BJ (cell line): ENCODE measurements around the gene LAMA2. TPM values are rescaled to one million over a fixed set of nuclear protein-coding genes. Genes with fewer than 3 reads are reported as not detected.
A peak's percentile ranks its signal among the peaks of the same experiment; 100 is the strongest.

ENCODE experiments used
- CTCF ChIA-PET: fragments of 350-600 bp; formaldehyde crosslinking; extraction: SDS; loops from one replicate; lab custom pipeline; 2021; ENCODE audit warnings: antibody characterized with exemption, inconsistent platforms; lab: Yijun Ruan, JAX
- POLR2A ChIA-PET: fragments of 300-600 bp; sonication (Branson Sonifier 250); formaldehyde crosslinking; extraction: SDS; loops from one replicate; lab custom pipeline; 2021; ENCODE audit warnings: antibody characterized with exemption; lab: Charles Lee
- DNase-seq: peaks from one replicate; pipeline ENCODE4 v3.0.0-alpha.2; 2011; ENCODE audit warnings: low read depth
- H3K27me3 ChIP-seq: 2 replicates; pipeline ENCODE4 v1.6.0; 2011; ENCODE audit warnings: low read length; ENCODE audit not compliant: control insufficient read depth, insufficient read depth
- H3K36me3 ChIP-seq: 2 replicates; pipeline ENCODE4 v1.5.1; 2011; ENCODE audit warnings: low read length; ENCODE audit not compliant: control insufficient read depth, insufficient read depth
- H3K4me3 ChIP-seq: 2 replicates; pipeline ENCODE4 v1.5.1; 2011; ENCODE audit warnings: low read depth, mild to moderate bottlenecking, control low read depth, low read length
- CTCF ChIP-seq: IDR thresholded peaks from 2 replicates; pipeline ENCODE4 v1.5.1; 2011; ENCODE audit warnings: low read depth, mild to moderate bottlenecking, control low read depth, inconsistent platforms, low read length, moderate library complexity; ENCODE audit not compliant: insufficient read depth
- polyA plus RNA-seq: library from polyadenylated mRNA; depleted of rRNA; stranded (reverse); fragments of >200 nt; gene quantifications from 2 replicates; pipeline ENCODE4 v1.2.3, GENCODE V29; 2011

The LAMA2 gene
- polyA plus RNA-seq, 1 experiment, result 50.0 TPM

GRCh38 chr6:129104131-129104530, 221.2 kb downstream of the LAMA2 start:
- no peak for TF ChIP-seq CTCF
- DNase-seq, result peak; percentile 69
- POLR2A ChIA-PET, result no interaction called here
- no peaks in the 10 kb centered on the region for H3K27me3 ChIP-seq
- CTCF ChIA-PET, result interaction anchor here (1.0 kb wide), 1 partner anchor 17 kb away, joined by 3 read pairs; no protein-coding TSS in a partner anchor
- H3K36me3 ChIP-seq, result no peaks in the 10 kb centered on the region
- no peak overlapping the region for H3K4me3 ChIP-seq

- TF ChIP-seq CTCF, result no peak
- Histone ChIP-seq H3K27me3 (no peaks in the 10 kb centered on the region), H3K36me3 (no peaks in the 10 kb centered on the region), H3K4me3 (no peak overlapping the region)
- ChIA-PET POLR2A (no interaction called here), CTCF (interaction anchor here (0.6 to 1.0 kb wide), 2 partner anchors 17 to 266 kb away, joined by 3 to 4 read pairs; no protein-coding TSS in a partner anchor)
- no peak for DNase-seq
Measured at GRCh38 chr6:129104560-129104959, 221.6 kb downstream of the LAMA2 start.

- no peaks in the 10 kb centered on the region for H3K36me3 ChIP-seq
- DNase-seq, result no peak
- ChIA-PET POLR2A (no interaction called here), CTCF (interaction anchor here (0.6 to 1.0 kb wide), 3 partner anchors 11 to 265 kb away, joined by 3 to 4 read pairs (median 4); no protein-coding TSS in a partner anchor)
- no peak overlapping the region for H3K4me3 ChIP-seq
- no peaks in the 10 kb centered on the region for H3K27me3 ChIP-seq
- TF ChIP-seq CTCF, result no peak
Measured at GRCh38 chr6:129105035-129105434, 222.1 kb downstream of the LAMA2 start.

- POLR2A ChIA-PET, result no interaction called here
- Histone ChIP-seq H3K4me3 (no peak overlapping the region), H3K36me3 (no peaks in the 10 kb centered on the region), H3K27me3 (no peaks in the 10 kb centered on the region)
- no peak for TF ChIP-seq CTCF
- CTCF ChIA-PET, result interaction anchor here (0.7 kb wide), 1 partner anchor 201 kb away, joined by 3 read pairs; no protein-coding TSS in a partner anchor
- DNase-seq, result no peak
Measured at GRCh38 chr6:129105793-129106192, 222.9 kb downstream of the LAMA2 start.

- ChIA-PET CTCF (no interaction called here), POLR2A (no interaction called here)
- Histone ChIP-seq H3K27me3 (no peaks in the 10 kb centered on the region), H3K36me3 (no peaks in the 10 kb centered on the region), H3K4me3 (no peak overlapping the region)
- no peak for DNase-seq
- TF ChIP-seq CTCF, result no peak
Measured at GRCh38 chr6:129108337-129108736, 225.4 kb downstream of the LAMA2 start.
